Effector memory CD8-positive, alpha-beta T cell (primary cell): ENCODE data around the gene SERPINB4.

ENCODE experiments used
- ATAC-seq: fragments of 150-1000 bp; cut with Tn5 transposase; replicated peaks from 2 replicates; pipeline ENCODE4 v1.10.0; 2021; ENCODE audit warnings: mild to moderate bottlenecking, moderate library complexity
- DNase-seq, 3 experiments: peaks; one replicate each; pipeline ENCODE4 v3.0.0; 2021
- H3K27ac Mint-ChIP-seq, 2 donors: one replicate each; pipeline ENCODE4 v1.8.0; 2022; ENCODE audit warnings: mild to moderate bottlenecking in 2 of 2, mixed read lengths in 2 of 2, moderate library complexity in 2 of 2
- H3K27me3 Mint-ChIP-seq, 2 donors: one replicate each; pipeline ENCODE4 v1.8.0; 2022; ENCODE audit warnings: mixed read lengths in 2 of 2
- H3K36me3 Mint-ChIP-seq: one replicate; pipeline ENCODE4 v1.8.0; 2022; ENCODE audit warnings: mild to moderate bottlenecking, moderate library complexity, mixed read lengths; ENCODE audit not compliant: insufficient read depth
- H3K4me1 Mint-ChIP-seq, 2 donors: one replicate each; pipeline ENCODE4 v1.8.0; 2022; ENCODE audit warnings: low read depth in 2 of 2, mixed read lengths in 2 of 2
- H3K4me3 Mint-ChIP-seq, 2 donors: one replicate each; pipeline ENCODE4 v1.8.0; 2022; ENCODE audit warnings: mild to moderate bottlenecking in 2 of 2, mixed read lengths in 2 of 2, moderate library complexity in 2 of 2
- H3K9me3 Mint-ChIP-seq, 2 donors: one replicate each; pipeline ENCODE4 v1.8.0; 2022; ENCODE audit warnings: mixed read lengths in 2 of 2

Gene SERPINB4

DNA sequence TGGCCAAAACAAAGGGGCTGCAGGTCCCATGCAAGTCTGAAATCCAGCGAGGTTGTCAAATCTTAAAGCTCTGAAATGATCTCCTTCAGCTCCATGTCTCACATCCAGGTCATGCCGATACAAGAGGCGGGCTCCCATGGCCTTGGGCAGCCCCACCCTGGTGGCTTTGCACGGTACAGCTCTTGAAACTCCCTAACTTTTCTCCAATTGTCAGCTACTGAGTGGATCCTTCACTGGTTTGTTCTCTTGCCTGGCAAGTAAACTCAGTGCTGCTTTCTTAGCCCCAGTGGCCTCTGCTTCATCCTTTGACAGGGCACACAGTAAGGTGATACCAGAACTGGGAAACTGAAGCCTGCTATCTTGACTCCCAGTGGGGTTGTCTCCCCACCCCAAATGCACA lies 30.6 kb downstream of the SERPINB4 start:
- H3K9me3 Mint-ChIP-seq: no peaks in the 10 kb centered on the region
- H3K4me1 Mint-ChIP-seq: no peaks in the 10 kb centered on the region
- no peak overlapping the region for H3K27ac Mint-ChIP-seq
- ATAC-seq: no peak
- no peak for DNase-seq
- H3K4me3 Mint-ChIP-seq: no peak overlapping the region
- H3K27me3 Mint-ChIP-seq: peaks cover 5 to 6% of the 10 kb centered on the region in 2 donors
- H3K36me3 Mint-ChIP-seq: no peaks in the 10 kb centered on the region

DNA sequence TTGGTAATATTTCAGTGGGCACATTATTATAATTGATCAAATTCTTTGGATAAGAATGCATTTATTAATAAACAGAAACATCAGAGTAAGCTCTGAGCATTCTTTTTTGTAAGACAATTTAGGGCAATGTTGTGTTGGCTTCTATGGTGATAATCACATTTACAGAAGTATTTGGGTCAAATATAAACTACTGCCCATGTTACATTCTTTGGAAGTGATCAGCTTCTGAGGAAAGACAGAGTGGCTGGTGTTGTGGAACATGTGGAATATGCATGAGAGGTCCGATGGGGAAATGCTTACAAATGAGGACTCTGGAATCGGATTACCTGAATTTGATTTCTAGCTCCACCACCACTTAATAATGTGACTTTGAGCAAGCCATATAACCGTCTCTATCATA lies 37.5 kb downstream of the SERPINB4 start:
- Mint-ChIP-seq H3K27ac (no peak overlapping the region), H3K9me3 (no peaks in the 10 kb centered on the region), H3K27me3 (peaks cover 0 to 24% of the 10 kb centered on the region in 2 donors), H3K4me1 (no peaks in the 10 kb centered on the region), H3K36me3 (no peaks in the 10 kb centered on the region), H3K4me3 (no peak overlapping the region)
- no peak for DNase-seq
- no peak for ATAC-seq

DNA sequence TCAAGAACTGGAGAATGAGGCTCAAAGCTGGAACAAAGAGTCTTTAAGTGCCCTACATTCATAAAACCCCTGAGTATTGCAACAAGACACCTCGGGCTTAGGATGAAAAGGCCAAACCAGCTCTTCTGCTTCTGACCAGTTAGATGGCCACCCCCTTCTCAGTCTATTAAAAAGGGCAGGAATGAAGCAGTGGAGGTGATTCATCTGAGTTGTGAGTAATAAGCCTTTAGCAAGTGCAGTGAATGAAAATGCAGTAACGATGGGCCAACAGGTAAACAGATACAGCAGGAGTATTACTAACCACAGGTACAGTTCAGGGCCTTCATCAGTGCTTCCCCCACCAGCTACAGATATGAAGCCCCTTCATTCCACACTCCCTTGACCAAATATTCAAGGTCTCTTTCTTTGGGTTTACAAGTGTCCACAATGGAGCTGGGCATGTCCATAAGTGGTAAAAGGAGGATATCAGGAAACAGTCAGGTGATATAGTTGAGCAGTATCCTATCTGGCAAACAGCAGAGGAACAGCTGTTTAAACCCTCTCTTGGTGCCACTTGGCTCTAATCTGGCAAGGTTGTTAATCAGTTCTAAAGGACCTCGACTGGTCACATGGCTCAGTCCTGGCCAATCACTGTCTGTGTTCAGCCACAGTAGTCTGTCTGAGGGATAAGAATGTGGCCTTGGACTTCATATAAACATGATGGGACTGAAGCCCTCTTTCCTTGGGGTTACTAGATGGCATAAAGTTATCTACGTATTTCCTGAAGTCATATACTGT lies 39.1 kb downstream of the SERPINB4 start:
- Mint-ChIP-seq H3K4me1 (no peaks in the 10 kb centered on the region), H3K27me3 (peaks cover 0 to 18% of the 10 kb centered on the region in 2 donors), H3K4me3 (no peak overlapping the region), H3K9me3 (no peaks in the 10 kb centered on the region), H3K36me3 (no peaks in the 10 kb centered on the region), H3K27ac (no peak overlapping the region)
- ATAC-seq (no peak), DNase-seq (no peak)

DNA sequence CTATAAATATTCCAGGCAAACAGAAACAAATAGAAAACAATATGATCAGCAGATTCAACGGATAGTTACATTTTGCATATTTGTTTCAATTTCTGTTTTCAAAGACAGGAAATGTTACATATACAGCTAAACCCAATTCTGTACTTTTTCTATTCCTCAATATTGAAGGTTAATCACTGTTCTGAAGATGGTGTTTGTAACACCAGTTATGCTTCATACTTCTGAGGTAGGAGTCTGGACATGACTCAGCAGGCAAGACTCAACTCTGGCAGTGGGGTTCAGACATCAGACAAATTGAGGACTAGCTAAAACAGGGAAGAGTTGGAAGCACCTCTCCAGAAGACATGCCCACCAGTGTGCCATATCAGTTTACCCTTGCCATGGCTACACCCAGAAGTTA lies 40.3 kb downstream of the SERPINB4 start:
- DNase-seq (no peak), ATAC-seq (no peak)
- Mint-ChIP-seq H3K4me3 (no peak overlapping the region), H3K4me1 (no peaks in the 10 kb centered on the region), H3K9me3 (no peaks in the 10 kb centered on the region), H3K27me3 (peaks cover 0 to 23% of the 10 kb centered on the region in 2 donors), H3K27ac (no peak overlapping the region), H3K36me3 (no peaks in the 10 kb centered on the region)

DNA sequence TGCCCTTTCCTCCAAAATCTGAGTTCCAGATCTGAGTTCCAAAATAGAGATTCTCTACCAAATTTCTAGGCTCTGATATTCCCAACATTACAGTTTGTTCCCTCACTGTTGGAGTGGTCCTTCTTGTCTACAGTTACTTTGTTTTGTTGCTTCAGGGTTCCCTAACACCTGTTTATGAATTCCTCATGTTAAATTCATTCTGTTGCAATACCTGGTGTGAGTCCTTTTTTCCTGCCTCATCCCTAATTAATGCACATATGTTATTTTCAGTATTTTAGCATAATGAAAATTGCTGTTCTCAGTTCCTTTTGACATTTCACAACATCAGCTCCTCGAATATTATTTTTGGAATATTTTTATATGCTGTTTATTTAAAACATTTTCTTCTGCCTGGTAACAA lies 40.7 kb downstream of the SERPINB4 start:
- ATAC-seq (no peak), DNase-seq (no peak)
- no peaks in the 10 kb centered on the region for H3K36me3 Mint-ChIP-seq
- H3K4me1 Mint-ChIP-seq: no peaks in the 10 kb centered on the region
- no peak overlapping the region for H3K4me3 Mint-ChIP-seq
- peaks cover 0 to 24% of the 10 kb centered on the region in 2 donors for H3K27me3 Mint-ChIP-seq
- H3K9me3 Mint-ChIP-seq: no peaks in the 10 kb centered on the region
- no peak overlapping the region for H3K27ac Mint-ChIP-seq

DNA sequence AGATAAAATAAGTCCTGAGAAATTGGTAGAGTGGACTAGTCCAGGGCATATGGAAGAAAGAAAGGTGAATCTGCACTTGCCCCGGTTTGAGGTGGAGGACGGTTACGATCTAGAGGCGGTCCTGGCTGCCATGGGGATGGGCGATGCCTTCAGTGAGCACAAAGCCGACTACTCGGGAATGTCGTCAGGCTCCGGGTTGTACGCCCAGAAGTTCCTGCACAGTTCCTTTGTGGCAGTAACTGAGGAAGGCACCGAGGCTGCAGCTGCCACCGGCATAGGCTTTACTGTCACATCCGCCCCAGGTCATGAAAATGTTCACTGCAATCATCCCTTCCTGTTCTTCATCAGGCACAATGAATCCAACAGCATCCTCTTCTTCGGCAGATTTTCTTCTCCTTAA lies 47.1 kb downstream of the SERPINB4 start:
- Mint-ChIP-seq H3K4me1 (no peaks in the 10 kb centered on the region), H3K9me3 (no peaks in the 10 kb centered on the region), H3K27me3 (peaks cover 6 to 14% of the 10 kb centered on the region in 2 donors), H3K4me3 (no peak overlapping the region), H3K36me3 (no peaks in the 10 kb centered on the region), H3K27ac (no peak overlapping the region)
- ATAC-seq (no peak), DNase-seq (no peak)

DNA sequence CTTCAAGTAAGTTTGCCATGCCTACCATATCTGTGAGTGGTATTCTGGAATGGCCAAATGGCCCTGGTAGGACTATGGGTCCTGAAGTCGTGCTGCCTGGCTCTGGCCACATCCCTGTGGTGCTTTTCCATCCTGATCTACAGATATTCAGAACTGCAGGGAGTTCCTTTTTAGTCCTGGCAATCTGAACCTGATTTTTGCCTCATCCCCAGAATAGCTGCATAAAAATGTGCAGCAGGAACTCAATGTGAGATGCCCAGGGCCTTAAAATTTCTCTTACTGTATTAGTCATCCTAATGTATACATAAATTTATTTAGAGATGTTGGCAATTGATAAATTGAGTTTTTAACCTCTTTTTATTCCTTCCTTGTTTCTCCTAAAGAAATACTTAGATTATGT lies 51.6 kb downstream of the SERPINB4 start:
- peaks cover 0 to 21% of the 10 kb centered on the region in 2 donors for H3K27me3 Mint-ChIP-seq
- H3K4me1 Mint-ChIP-seq: no peaks in the 10 kb centered on the region
- ATAC-seq (no peak), DNase-seq (no peak)
- H3K27ac Mint-ChIP-seq: no peak overlapping the region
- H3K4me3 Mint-ChIP-seq: no peak overlapping the region
- H3K36me3 Mint-ChIP-seq: no peaks in the 10 kb centered on the region
- no peaks in the 10 kb centered on the region for H3K9me3 Mint-ChIP-seq

DNA sequence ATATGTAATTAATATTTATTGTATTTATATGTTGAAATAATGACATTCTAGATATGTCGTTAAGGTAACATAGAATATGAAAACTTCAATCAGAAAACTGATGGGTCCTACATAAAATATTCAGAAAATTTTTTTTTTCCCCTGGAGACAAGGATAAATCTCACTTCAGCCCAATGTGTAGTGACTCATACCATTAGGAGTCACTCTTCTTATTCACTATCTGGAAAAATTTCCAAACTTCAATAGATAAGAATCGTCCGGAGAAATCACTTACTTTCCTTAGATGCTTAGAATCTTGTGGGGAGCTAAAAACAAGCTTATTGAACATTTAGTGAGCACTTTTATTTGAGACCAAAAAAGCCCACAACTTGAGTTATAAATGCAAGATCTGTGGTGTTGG lies 52.3 kb downstream of the SERPINB4 start:
- H3K9me3 Mint-ChIP-seq: no peaks in the 10 kb centered on the region
- no peak for ATAC-seq
- H3K27me3 Mint-ChIP-seq: peaks cover 0 to 21% of the 10 kb centered on the region in 2 donors
- no peaks in the 10 kb centered on the region for H3K4me1 Mint-ChIP-seq
- H3K36me3 Mint-ChIP-seq: no peaks in the 10 kb centered on the region
- no peak for DNase-seq
- no peak overlapping the region for H3K27ac Mint-ChIP-seq
- H3K4me3 Mint-ChIP-seq: no peak overlapping the region

DNA sequence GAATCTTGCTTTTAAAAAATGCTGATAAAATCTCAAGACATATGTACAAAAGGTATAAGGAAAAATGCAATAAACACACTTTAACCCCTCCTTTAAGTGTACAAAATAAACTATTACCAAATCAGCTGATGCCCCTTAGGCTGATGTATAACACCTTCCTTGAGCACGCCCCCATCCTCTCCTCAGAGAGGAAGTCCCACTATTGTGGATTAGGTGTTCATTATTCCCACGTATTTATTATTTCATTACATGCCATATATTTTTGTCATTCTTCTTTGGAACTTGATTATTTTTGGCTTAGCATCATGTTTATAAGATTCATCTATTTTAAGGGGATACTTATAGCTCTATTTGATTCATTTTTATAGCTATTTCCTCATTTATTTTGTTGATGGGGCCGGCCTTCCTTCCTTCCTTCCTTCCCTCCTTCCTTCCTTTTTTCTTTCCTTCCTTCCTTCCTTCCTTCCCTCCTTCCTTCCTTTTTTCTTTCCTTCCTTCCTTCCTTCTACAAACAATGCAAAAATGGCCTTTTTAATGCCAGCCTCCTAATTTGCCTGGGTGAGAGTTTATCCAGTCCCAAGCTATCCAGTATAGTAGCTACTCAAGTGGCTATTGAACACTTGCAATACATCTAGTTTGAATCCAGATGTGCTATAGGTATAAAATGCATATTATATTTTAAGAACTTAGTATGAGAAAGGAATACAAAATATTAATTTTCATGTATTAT lies 52.9 kb downstream of the SERPINB4 start:
- ATAC-seq: no peak
- Mint-ChIP-seq H3K9me3 (no peaks in the 10 kb centered on the region), H3K27me3 (peaks cover 2 to 21% of the 10 kb centered on the region in 2 donors), H3K4me3 (no peak overlapping the region), H3K36me3 (no peaks in the 10 kb centered on the region), H3K27ac (no peak overlapping the region), H3K4me1 (no peaks in the 10 kb centered on the region)
- DNase-seq: no peak

DNA sequence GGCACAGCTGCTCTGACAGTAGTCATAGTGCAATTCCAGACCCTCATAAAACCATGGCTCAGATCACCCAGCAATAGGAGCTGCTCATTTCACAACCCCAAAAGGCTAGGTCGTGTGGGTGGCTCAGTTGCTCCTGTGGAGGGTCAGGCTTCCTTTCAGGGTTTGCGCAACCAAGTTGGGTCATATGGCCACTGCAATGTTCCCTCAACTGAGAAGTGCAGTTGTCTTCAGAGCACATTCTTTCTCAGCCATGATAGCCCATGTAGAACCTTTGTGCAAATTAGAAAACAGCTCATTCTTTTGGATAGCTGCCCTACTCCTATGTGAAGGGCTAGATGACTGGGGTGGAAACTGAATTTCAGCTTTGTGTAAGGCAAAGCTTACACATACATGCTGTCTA lies 53.7 kb downstream of the SERPINB4 start:
- ATAC-seq (no peak), DNase-seq (no peak)
- Mint-ChIP-seq H3K36me3 (no peaks in the 10 kb centered on the region), H3K4me3 (no peak overlapping the region), H3K4me1 (no peaks in the 10 kb centered on the region), H3K27ac (no peak overlapping the region), H3K9me3 (no peaks in the 10 kb centered on the region), H3K27me3 (peaks cover 10 to 23% of the 10 kb centered on the region in 2 donors)

DNA sequence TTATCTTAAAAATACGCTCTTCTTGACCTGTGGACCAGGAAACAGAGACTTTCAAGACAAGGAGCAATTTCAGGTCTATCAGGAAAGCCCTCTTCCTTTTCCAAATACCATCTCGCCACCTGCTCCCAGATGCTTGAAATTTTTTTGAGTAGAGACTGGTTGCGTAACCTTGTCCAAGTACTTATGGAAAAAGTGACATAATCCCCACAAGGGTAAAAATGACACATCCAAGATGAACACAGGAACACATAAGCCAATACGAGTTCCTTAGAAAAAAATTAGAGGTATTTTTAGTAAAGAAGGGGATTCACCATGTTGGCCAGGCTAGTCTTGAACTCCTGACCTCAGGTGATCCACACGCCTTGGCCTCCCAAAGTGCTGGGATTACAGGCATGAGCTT lies 55.1 kb downstream of the SERPINB4 start:
- Mint-ChIP-seq H3K4me1 (no peaks in the 10 kb centered on the region), H3K36me3 (no peaks in the 10 kb centered on the region), H3K4me3 (no peak overlapping the region), H3K27ac (no peak overlapping the region), H3K27me3 (peaks cover 23 to 32% of the 10 kb centered on the region in 2 donors), H3K9me3 (no peaks in the 10 kb centered on the region)
- DNase-seq (no peak), ATAC-seq (no peak)
